ENCODE measurements around the gene SLC1A1.
A peak's percentile ranks its signal among the peaks of the same experiment; 100 is the strongest.

DNA sequence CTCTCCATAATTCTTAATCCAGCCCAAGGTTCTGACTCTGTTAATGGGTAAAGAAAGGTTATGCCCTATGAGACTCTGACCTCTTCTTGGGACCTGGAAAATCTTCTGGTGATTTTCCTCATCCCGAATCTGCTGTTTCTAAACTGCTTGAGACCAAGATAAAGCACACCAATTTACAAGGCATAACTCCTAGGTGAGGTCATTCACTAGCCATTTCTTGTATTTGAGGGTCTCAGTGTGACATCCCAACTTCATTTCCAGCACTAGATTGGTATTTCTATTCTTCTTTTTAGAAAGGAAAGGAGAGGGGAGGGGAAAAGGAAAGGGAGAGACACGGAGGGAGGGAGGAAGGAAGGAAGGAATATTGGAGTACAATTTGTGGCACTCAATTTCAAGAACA, 51.6 kb downstream of the SLC1A1 start:
- TF ChIP-seq, protein P1, sequence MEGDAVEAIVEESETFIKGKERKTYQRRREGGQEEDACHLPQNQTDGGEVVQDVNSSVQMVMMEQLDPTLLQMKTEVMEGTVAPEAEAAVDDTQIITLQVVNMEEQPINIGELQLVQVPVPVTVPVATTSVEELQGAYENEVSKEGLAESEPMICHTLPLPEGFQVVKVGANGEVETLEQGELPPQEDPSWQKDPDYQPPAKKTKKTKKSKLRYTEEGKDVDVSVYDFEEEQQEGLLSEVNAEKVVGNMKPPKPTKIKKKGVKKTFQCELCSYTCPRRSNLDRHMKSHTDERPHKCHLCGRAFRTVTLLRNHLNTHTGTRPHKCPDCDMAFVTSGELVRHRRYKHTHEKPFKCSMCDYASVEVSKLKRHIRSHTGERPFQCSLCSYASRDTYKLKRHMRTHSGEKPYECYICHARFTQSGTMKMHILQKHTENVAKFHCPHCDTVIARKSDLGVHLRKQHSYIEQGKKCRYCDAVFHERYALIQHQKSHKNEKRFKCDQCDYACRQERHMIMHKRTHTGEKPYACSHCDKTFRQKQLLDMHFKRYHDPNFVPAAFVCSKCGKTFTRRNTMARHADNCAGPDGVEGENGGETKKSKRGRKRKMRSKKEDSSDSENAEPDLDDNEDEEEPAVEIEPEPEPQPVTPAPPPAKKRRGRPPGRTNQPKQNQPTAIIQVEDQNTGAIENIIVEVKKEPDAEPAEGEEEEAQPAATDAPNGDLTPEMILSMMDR (IDR thresholded peaks at IDR 0.05; ENCODE audit: low read depth, low read length, missing input control) = no peak
- TF ChIP-seq JUND (IDR thresholded peaks at IDR 0.05) (no peak), TAF1 (conservative IDR thresholded peaks at IDR 0.05) (no peak), GABPA (IDR thresholded peaks at IDR 0.05 in 1 of 2, conservative IDR thresholded peaks at IDR 0.05 in 1 of 2) (no peak), SP1 (IDR thresholded peaks at IDR 0.05) (no peak), RXRA (IDR thresholded peaks at IDR 0.05) (peak in 1 of 2 donors; percentile 42), RAD21 (IDR thresholded peaks at IDR 0.05) (no peak), FOXA1 (IDR thresholded peaks at IDR 0.05) (no peak), EGR1 (IDR thresholded peaks at IDR 0.05; ENCODE audit: low read depth in 2 of 2) (no peak)
- TF ChIP-seq, protein P2, sequence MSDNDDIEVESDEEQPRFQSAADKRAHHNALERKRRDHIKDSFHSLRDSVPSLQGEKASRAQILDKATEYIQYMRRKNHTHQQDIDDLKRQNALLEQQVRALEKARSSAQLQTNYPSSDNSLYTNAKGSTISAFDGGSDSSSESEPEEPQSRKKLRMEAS (IDR thresholded peaks at IDR 0.05) = no peak
